AG09309 (cell line): Measurements from ENCODE around the gene ACACA.

ENCODE experiments used
- DNase-seq: peaks from one replicate; pipeline ENCODE4 v3.0.0-alpha.2; 2010; ENCODE audit warnings: low read depth
- H3K4me3 ChIP-seq: 2 replicates; pipeline ENCODE4 v1.5.1; 2011; ENCODE audit warnings: mild to moderate bottlenecking, low read depth, low read length, moderate library complexity; ENCODE audit not compliant: control insufficient read depth
- CTCF ChIP-seq: IDR thresholded peaks from 2 replicates; pipeline ENCODE4 v1.5.1; 2011; ENCODE audit warnings: mild to moderate bottlenecking, low read depth, low read length, inconsistent platforms; ENCODE audit not compliant: insufficient read depth, control insufficient read depth; ENCODE audit errors: missing control alignments

Gene ACACA

GRCh38 chr17:37098910-37099664, 307.5 kb downstream of the ACACA start:
- no peak for TF ChIP-seq CTCF

GRCh38 chr17:37098152-37098551, 308.5 kb downstream of the ACACA start:
- no peak for DNase-seq
- TF ChIP-seq CTCF: no peak
- no peak overlapping the region for H3K4me3 ChIP-seq

More at GRCh38 chr17:37098910-37099664, 307.5 kb downstream of the ACACA start:
- no peak overlapping the region for H3K4me3 ChIP-seq
- DNase-seq: peak; percentile 16

- DNase-seq: no peak
- H3K4me3 ChIP-seq: no peak overlapping the region
- TF ChIP-seq CTCF: no peak
These were observed 309.5 kb downstream of the ACACA start for GRCh38 chr17:37097154-37097553.

- DNase-seq: no peak
- no peak overlapping the region for H3K4me3 ChIP-seq
- no peak for TF ChIP-seq CTCF
These were observed 310.6 kb downstream of the ACACA start for GRCh38 chr17:37096071-37096470.

GRCh38 chr17:37094391-37094790, 312.2 kb downstream of the ACACA start:
- TF ChIP-seq CTCF: no peak
- DNase-seq: no peak
- H3K4me3 ChIP-seq: no peak overlapping the region

- TF ChIP-seq CTCF: no peak
- H3K4me3 ChIP-seq: no peak overlapping the region
- no peak for DNase-seq
These were observed 313.9 kb downstream of the ACACA start for GRCh38 chr17:37092701-37093100.
